ENCODE measurements around the gene GRID2. TPM values are rescaled to one million over a fixed set of nuclear protein-coding genes. Genes with fewer than 3 reads are reported as not detected.

The GRID2 gene
- not detected for total RNA-seq

DNA sequence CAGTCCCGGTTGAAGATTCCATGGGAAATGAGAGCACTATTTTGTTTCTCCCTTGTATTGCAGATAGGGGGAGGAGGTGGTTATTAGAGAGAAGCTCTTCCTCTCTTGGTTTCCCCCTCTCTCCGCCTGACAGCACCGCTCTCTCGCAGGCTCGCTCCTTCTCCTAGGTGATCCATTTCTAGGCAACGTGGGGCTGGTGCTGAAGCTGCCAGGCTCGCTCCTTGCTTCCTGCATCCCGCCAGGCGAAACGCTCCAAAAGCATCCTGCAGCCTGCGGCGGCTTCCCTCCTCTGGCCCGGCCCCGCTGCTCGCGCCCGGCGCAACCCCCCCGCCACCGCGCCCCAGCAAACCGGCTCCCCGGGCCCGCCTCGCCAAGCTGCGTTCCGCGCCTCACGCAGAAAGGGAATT is at the start of gene GRID2:
Gene GRID2 (plus strand): TSS at position 346 of the 407 bp plus-strand sequence.
- TF ChIP-seq, protein P1, sequence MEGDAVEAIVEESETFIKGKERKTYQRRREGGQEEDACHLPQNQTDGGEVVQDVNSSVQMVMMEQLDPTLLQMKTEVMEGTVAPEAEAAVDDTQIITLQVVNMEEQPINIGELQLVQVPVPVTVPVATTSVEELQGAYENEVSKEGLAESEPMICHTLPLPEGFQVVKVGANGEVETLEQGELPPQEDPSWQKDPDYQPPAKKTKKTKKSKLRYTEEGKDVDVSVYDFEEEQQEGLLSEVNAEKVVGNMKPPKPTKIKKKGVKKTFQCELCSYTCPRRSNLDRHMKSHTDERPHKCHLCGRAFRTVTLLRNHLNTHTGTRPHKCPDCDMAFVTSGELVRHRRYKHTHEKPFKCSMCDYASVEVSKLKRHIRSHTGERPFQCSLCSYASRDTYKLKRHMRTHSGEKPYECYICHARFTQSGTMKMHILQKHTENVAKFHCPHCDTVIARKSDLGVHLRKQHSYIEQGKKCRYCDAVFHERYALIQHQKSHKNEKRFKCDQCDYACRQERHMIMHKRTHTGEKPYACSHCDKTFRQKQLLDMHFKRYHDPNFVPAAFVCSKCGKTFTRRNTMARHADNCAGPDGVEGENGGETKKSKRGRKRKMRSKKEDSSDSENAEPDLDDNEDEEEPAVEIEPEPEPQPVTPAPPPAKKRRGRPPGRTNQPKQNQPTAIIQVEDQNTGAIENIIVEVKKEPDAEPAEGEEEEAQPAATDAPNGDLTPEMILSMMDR (IDR thresholded peaks at IDR 0.05; ENCODE audit: low read depth): no peak

DNA sequence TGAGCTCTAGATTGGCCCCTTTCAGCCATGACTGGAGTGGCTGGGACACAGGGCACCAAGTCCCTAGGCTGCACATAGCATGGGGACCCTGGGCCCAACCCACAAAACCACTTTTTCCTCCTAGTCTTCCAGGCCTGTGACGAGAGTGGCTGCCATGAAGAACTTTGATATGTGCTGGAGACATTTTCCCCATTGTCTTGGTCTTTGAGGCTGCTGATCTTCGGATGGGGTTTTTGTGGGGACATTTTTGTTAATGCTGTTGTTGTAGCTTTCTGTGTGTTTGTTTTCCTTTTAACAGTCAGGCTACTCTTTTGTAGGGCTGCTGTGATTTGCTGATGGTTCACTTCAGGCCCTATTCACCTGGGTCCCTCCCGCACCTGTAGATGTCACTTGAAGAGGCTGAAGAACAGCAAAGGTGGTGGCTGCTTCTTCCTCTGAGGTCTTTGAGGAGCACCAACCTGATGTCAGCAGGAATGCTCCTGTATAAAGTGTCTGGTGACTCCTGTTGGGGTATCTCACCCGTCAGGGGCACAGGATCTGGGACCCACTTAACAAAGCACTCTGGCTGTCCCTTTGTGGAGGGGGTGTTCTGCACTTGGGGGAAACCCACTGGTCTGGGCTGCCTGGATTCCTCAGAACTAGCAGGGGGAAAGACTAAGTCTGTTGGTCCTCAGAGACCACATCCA is 49.6 kb upstream of the GRID2 start:
- TF ChIP-seq, protein P1 (IDR thresholded peaks at IDR 0.05; ENCODE audit: low read depth): no peak

GRCh38 chr4:92254767-92255442 is 48.9 kb upstream of the GRID2 start:
- TF ChIP-seq, protein P1 (IDR thresholded peaks at IDR 0.05; ENCODE audit: low read depth): no peak

GRCh38 chr4:92255920-92256244 is 47.9 kb upstream of the GRID2 start:
- TF ChIP-seq, protein P1 (IDR thresholded peaks at IDR 0.05; ENCODE audit: low read depth): no peak

DNA sequence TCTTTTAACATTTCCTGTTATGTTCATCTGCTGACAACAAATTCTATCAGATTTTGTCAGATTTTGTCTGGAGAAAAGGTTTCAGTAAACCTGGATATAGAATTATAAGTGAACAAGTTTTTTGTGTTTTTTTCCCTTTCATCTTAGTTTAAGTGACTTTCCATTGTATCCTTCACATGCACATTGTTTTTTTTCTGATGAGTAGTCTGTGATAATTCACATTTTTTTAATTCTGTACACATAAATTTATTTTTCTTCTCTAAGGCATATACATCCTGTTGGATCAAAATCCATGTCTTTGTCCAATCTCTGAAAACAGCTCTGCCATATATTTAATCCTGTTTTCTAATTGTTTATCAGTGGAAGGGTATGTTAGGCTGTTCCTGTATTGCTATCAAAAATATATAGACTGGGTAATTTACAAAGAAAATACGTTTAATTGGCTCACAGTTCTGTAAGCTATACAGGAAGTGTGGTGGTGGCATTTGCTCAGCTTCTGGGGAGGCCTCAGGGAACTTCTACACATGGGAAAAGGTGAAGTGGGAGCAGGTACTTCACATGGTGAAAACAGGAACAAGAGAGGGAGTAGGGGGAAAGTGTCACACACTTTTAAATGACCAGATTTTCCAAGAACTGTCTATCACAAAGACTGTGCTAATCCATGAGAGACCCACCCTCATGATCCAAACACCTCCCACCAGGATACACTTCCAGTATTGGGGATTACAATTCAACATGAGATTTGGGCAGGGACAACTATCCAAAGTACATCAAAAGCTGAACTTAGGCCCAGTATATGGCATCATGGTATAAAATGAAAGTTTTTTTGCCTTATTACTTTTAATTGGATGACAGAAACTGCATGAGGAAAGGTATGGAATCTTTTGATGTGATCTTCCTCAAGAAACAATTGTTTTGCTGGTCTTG is 45.6 kb upstream of the GRID2 start:
- TF ChIP-seq, protein P1 (IDR thresholded peaks at IDR 0.05; ENCODE audit: low read depth): no peak

- TF ChIP-seq, protein P1 (IDR thresholded peaks at IDR 0.05; ENCODE audit: low read depth): no peak
Observed at GRCh38 chr4:92261256-92261655, 42.5 kb upstream of the GRID2 start.

- TF ChIP-seq, protein P1 (IDR thresholded peaks at IDR 0.05; ENCODE audit: low read depth): no peak
Observed at GRCh38 chr4:92262371-92262770, 41.4 kb upstream of the GRID2 start.
